ENCODE data around the gene CYTH3.

Gene CYTH3

DNA sequence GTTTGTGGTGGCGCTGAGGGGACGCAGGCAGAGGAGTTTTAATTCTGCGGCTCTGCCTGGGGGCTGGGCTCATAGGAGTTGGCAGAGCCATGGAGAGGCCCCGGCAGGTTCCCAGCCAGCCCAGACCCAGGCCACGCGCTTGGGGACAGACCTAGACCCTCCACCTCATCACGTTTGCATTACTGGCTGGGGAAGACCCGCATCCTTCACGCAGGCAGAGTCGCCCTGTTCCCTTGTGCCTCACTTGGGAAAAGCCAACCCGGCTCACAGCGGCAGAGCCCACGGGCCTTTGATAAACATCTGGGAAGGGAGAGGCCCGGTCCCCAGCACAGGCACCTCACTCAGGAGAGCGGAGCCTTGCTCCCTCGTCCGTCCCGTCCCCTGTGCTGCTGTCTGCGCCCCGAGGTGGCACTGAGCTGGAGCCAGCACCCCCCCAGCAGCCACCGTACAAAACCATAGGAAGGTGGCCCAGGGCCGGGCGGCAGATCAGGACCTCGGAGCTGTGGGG, 112.8 kb downstream of the CYTH3 start:
- H3K79me2 ChIP-seq (ENCODE audit: control insufficient read depth, insufficient read depth, low read length, unreplicated experiment), result no peaks in the 10 kb centered on the region
- peaks cover 15% of the 10 kb centered on the region for H3K4me1 ChIP-seq (ENCODE audit: control insufficient read depth, insufficient read depth, low read length, unreplicated experiment)
- no peak overlapping the region for H3K4me3 ChIP-seq (ENCODE audit: low read depth, low read length)
- H2AFZ ChIP-seq (ENCODE audit: low read length, unreplicated experiment), result no peak overlapping the region
- H3K27me3 ChIP-seq (ENCODE audit: insufficient read depth, low read length), result no peaks in the 10 kb centered on the region
- no peaks in the 10 kb centered on the region for H3K36me3 ChIP-seq (ENCODE audit: insufficient read depth, low read length)
- H3K27ac ChIP-seq (ENCODE audit: low read depth, low read length), result no peak overlapping the region

DNA sequence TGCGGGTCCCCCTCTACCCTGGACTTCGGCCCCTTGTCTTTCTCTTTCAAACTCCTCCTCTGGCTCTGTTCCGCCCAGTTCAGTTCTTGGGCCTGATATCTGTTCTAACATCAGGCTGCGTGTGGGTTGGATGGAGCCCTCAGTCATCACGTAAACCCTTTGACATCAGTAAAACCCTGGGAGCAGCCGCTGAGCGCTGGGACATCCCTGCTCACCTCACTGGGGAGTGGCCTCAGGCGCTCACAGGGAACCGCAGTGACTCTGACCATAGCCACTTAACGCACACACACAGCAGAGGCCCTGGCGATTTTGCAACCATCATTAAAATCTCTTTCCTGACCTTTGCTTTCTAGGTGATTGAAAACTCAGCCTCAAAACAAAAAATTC, 113.3 kb downstream of the CYTH3 start:
- no peak overlapping the region for H3K27ac ChIP-seq (ENCODE audit: low read depth, low read length)
- H3K36me3 ChIP-seq (ENCODE audit: insufficient read depth, low read length), result no peaks in the 10 kb centered on the region

DNA sequence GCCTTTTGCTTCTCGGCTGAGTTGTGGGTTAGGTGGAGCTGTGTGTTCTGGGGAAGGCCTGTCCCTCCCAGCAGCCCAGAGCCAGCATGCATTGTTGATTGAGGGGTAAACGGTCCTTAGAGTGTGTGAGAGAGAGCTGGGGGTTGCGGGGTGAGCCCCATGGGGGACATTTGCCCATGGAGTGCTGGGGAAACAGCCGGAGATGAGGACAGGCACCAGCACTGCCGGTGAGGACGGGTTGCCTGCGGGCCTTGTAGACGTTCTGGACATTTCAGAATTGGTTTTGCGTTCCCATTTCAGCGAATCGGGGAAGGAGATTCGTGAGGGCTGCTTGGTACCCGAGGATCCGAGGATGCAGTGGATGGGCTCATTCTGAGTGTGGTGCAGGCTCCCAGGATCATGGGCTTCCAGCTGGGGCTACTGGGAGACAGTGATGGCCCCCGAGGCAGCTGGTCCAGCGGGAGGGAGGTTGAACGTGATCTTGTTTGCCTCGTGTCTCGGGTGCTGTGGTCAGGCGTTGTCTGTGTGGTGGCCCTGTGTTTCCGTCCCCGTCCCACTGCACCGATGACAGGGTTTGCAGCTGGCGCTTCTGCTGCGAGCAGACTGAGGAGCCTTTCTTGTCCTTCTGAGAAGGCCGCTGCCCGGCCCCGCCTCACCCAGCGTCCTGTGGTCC, 113.9 kb downstream of the CYTH3 start:
- Histone ChIP-seq H3K79me2 (ENCODE audit: control insufficient read depth, insufficient read depth, low read length, unreplicated experiment) (no peaks in the 10 kb centered on the region), H3K27ac (ENCODE audit: low read depth, low read length) (no peak overlapping the region), H3K4me3 (ENCODE audit: low read depth, low read length) (no peak overlapping the region), H3K4me1 (ENCODE audit: control insufficient read depth, insufficient read depth, low read length, unreplicated experiment) (peaks cover 15% of the 10 kb centered on the region), H2AFZ (ENCODE audit: low read length, unreplicated experiment) (no peak overlapping the region), H3K27me3 (ENCODE audit: insufficient read depth, low read length) (no peaks in the 10 kb centered on the region), H3K36me3 (ENCODE audit: insufficient read depth, low read length) (no peaks in the 10 kb centered on the region)

More for the DNA sequence above, 113.3 kb downstream of the CYTH3 start:
- Histone ChIP-seq H2AFZ (ENCODE audit: low read length, unreplicated experiment) (no peak overlapping the region), H3K79me2 (ENCODE audit: control insufficient read depth, insufficient read depth, low read length, unreplicated experiment) (no peaks in the 10 kb centered on the region), H3K27me3 (ENCODE audit: insufficient read depth, low read length) (no peaks in the 10 kb centered on the region), H3K4me3 (ENCODE audit: low read depth, low read length) (no peak overlapping the region), H3K4me1 (ENCODE audit: control insufficient read depth, insufficient read depth, low read length, unreplicated experiment) (peaks cover 15% of the 10 kb centered on the region)

DNA sequence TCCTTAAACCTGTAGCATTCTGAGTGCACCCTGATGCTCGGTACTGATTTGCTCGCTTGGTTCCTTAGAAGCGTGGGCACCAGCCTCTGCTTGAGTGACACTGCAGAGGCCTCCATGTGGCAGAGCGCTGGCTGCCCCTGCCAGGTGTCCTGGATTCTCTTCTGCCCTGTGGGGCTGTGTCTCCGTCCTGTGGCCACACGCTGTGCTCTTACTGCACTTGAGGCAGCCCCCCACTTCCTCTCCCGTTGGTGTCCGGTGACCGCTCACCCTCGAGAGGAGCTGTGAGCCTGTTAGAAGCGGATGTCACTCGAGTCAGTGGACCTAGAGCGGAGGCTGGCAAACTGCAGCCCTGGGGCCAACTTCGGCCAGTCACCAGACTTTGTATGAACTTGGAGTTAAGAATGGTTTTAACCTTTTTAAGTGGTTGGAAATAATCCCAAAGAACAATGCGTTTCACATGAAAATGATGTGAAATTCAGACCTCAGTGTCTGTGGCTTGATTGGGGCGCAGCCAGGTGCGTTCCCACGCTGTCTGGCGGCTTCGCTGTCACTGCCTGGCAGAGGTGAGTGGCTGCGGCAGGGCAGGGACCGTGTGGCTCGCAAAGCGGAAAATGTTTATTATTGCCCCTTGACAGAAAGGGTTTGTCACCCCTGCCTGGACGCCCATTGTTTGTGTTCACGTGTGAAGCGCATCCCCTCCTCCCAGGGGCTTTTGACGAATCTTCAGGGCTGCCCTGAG, 114.6 kb downstream of the CYTH3 start:
- no peaks in the 10 kb centered on the region for H3K27me3 ChIP-seq (ENCODE audit: insufficient read depth, low read length)
- no peak overlapping the region for H2AFZ ChIP-seq (ENCODE audit: low read length, unreplicated experiment)
- H3K4me3 ChIP-seq (ENCODE audit: low read depth, low read length), result no peak overlapping the region
- no peak overlapping the region for H3K27ac ChIP-seq (ENCODE audit: low read depth, low read length)
- H3K36me3 ChIP-seq (ENCODE audit: insufficient read depth, low read length), result no peaks in the 10 kb centered on the region
- H3K4me1 ChIP-seq (ENCODE audit: control insufficient read depth, insufficient read depth, low read length, unreplicated experiment), result peaks cover 15% of the 10 kb centered on the region
- no peaks in the 10 kb centered on the region for H3K79me2 ChIP-seq (ENCODE audit: control insufficient read depth, insufficient read depth, low read length, unreplicated experiment)

DNA sequence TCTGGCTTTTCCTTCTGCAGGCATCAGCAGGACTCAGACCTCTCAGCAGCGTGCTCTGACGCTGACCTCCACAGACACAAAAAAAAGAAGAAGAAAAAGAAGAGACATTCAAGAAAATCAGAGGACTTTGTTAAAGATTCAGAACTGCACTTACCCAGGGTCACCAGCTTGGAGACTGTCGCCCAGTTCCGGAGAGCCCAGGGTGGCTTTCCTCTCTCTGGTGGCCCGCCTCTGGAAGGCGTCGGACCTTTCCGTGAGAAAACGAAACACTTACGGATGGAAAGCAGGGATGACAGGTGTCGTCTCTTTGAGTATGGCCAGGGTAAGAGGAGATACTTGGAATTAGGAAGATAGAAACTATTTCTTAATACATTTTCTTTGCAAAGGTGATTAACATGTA, 115.7 kb downstream of the CYTH3 start:
- Histone ChIP-seq H3K27ac (ENCODE audit: low read depth, low read length) (no peak overlapping the region), H3K79me2 (ENCODE audit: control insufficient read depth, insufficient read depth, low read length, unreplicated experiment) (no peaks in the 10 kb centered on the region), H3K4me3 (ENCODE audit: low read depth, low read length) (no peak overlapping the region), H3K4me1 (ENCODE audit: control insufficient read depth, insufficient read depth, low read length, unreplicated experiment) (peaks cover 15% of the 10 kb centered on the region), H3K36me3 (ENCODE audit: insufficient read depth, low read length) (peaks cover 3% of the 10 kb centered on the region; the same call in 1 of the 2 replicates), H2AFZ (ENCODE audit: low read length, unreplicated experiment) (no peak overlapping the region), H3K27me3 (ENCODE audit: insufficient read depth, low read length) (no peaks in the 10 kb centered on the region)

DNA sequence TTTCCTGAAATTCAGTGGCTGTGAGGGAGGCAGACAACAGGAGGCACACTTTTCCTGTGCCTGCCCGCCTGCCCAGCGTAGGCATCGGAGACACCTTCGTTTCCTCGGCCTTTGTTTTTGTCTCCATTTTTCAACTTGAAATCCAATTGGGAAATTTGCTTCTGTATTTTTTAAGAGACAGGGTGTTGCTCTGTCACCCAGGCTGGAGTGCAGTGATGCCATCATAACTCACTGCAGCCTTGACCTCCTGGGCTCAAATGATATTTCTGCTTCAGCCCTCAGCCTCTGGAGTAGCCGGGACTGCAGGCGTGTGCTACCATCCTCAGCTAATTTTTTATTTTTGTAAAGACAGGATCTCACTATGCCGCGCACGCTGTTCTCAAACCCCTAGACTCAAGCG, 116.8 kb downstream of the CYTH3 start:
- H3K36me3 ChIP-seq (ENCODE audit: insufficient read depth, low read length), result peaks cover 6% of the 10 kb centered on the region; the same call in 1 of the 2 replicates
- no peak overlapping the region for H3K27ac ChIP-seq (ENCODE audit: low read depth, low read length)
- H2AFZ ChIP-seq (ENCODE audit: low read length, unreplicated experiment), result no peak overlapping the region
- no peak overlapping the region for H3K4me3 ChIP-seq (ENCODE audit: low read depth, low read length)
- no peaks in the 10 kb centered on the region for H3K79me2 ChIP-seq (ENCODE audit: control insufficient read depth, insufficient read depth, low read length, unreplicated experiment)
- no peaks in the 10 kb centered on the region for H3K27me3 ChIP-seq (ENCODE audit: insufficient read depth, low read length)
- H3K4me1 ChIP-seq (ENCODE audit: control insufficient read depth, insufficient read depth, low read length, unreplicated experiment), result peaks cover 8% of the 10 kb centered on the region

DNA sequence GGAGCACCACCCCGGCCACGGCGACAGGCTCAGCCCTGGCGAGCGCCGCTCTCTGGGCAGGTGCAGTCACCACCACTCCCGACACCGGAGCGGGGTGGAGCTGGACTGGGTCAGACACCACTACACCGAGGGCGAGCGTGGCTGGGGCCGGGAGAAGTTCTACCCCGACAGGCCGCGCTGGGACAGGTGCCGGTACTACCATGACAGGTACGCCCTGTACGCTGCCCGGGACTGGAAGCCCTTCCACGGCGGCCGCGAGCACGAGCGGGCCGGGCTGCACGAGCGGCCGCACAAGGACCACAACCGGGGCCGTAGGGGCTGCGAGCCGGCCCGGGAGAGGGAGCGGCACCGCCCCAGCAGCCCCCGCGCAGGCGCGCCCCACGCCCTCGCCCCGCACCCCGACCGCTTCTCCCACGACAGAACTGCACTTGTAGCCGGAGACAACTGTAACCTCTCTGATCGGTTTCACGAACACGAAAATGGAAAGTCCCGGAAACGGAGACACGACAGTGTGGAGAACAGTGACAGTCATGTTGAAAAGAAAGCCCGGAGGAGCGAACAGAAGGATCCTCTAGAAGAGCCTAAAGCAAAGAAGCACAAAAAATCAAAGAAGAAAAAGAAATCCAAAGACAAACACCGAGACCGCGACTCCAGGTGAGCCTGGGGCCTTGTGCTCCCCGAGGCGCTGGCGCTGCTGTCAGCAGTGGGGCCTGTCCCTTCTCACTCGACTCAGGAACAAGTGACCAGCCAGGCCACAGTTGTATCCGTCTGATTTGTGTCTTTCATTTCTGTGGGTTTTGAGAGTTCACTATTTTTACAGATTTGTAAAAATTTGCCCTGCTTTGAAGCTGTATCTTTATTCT, 117.7 kb downstream of the CYTH3 start:
- H3K27ac ChIP-seq (ENCODE audit: low read depth, low read length), result no peak overlapping the region
- peaks cover under 1% of the 10 kb centered on the region for H3K4me1 ChIP-seq (ENCODE audit: control insufficient read depth, insufficient read depth, low read length, unreplicated experiment)
- H3K36me3 ChIP-seq (ENCODE audit: insufficient read depth, low read length), result peaks cover 12% of the 10 kb centered on the region; the same call in 1 of the 2 replicates
- H3K79me2 ChIP-seq (ENCODE audit: control insufficient read depth, insufficient read depth, low read length, unreplicated experiment), result no peaks in the 10 kb centered on the region
- H2AFZ ChIP-seq (ENCODE audit: low read length, unreplicated experiment), result no peak overlapping the region
- H3K27me3 ChIP-seq (ENCODE audit: insufficient read depth, low read length), result no peaks in the 10 kb centered on the region
- H3K4me3 ChIP-seq (ENCODE audit: low read depth, low read length), result no peak overlapping the region

DNA sequence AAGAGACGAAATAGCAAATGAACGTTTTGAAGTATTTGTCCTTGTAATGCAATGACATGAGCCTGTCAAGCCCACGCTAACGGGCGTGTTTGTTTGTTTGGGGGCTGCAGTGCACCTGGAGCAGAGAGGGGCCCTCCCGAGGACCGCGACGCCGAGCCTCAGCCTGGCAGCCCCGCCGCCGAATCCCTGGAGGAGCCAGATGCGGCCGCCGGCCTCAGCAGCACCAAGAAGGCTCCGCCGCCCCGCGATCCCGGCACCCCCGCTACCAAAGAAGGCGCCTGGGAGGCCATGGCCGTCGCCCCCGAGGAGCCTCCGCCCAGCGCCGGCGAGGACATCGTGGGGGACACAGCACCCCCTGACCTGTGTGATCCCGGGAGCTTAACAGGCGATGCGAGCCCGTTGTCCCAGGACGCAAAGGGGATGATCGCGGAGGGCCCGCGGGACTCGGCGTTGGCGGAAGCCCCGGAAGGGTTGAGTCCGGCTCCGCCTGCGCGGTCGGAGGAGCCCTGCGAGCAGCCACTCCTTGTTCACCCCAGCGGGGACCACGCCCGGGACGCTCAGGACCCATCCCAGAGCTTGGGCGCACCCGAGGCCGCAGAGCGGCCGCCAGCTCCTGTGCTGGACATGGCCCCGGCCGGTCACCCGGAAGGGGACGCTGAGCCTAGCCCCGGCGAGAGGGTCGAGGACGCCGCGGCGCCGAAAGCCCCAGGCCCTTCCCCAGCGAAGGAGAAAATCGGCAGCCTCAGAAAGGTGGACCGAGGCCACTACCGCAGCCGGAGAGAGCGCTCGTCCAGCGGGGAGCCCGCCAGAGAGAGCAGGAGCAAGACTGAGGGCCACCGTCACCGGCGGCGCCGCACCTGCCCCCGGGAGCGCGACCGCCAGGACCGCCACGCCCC, 118.5 kb downstream of the CYTH3 start:
- H3K36me3 ChIP-seq (ENCODE audit: insufficient read depth, low read length), result peaks cover 20% of the 10 kb centered on the region; the same call in 1 of the 2 replicates

DNA sequence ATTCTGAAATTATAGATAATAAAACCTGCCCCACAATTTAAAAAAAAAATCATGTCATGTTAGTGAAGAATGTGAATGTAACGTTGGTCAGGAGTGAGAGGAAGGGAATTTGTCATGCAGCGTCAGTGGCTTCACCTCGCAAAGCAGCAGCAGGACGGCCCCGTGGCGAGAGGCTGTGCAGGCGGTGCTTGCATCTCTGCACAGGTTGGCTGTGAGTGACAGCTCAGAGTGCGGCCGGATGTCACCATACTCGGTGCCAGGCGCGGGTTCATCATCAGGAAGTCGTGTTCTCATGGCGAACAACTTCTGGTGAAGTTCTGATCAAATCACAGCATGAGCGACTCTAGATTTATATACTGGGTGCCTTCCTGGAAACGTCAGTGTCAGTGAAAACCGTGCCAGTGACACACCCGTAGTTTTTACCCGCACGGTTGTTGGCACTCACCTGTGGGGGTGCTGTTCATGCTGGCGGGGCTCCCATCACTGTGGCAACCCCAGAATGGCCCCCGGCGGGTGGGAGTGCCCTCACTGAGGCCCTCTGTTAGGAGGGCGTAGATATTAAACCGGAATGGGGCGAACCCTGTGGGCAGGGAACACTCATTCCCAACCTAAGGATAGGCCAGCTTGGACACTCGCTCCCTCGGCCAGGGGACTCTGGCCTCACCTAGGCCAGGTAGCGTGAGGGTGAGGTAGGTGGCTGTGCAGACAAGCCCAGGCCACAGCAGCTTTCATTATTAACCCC, 120.3 kb downstream of the CYTH3 start:
- Histone ChIP-seq H3K79me2 (ENCODE audit: control insufficient read depth, insufficient read depth, low read length, unreplicated experiment) (no peaks in the 10 kb centered on the region), H3K4me1 (ENCODE audit: control insufficient read depth, insufficient read depth, low read length, unreplicated experiment) (no peaks in the 10 kb centered on the region), H2AFZ (ENCODE audit: low read length, unreplicated experiment) (no peak overlapping the region), H3K36me3 (ENCODE audit: insufficient read depth, low read length) (peaks cover 22% of the 10 kb centered on the region; the same call in 1 of the 2 replicates), H3K27ac (ENCODE audit: low read depth, low read length) (no peak overlapping the region), H3K27me3 (ENCODE audit: insufficient read depth, low read length) (no peaks in the 10 kb centered on the region), H3K4me3 (ENCODE audit: low read depth, low read length) (no peak overlapping the region)

More for the DNA sequence above, 118.5 kb downstream of the CYTH3 start:
- H3K4me3 ChIP-seq (ENCODE audit: low read depth, low read length), result no peak overlapping the region
- no peaks in the 10 kb centered on the region for H3K4me1 ChIP-seq (ENCODE audit: control insufficient read depth, insufficient read depth, low read length, unreplicated experiment)
- no peaks in the 10 kb centered on the region for H3K79me2 ChIP-seq (ENCODE audit: control insufficient read depth, insufficient read depth, low read length, unreplicated experiment)
- no peaks in the 10 kb centered on the region for H3K27me3 ChIP-seq (ENCODE audit: insufficient read depth, low read length)
- no peak overlapping the region for H2AFZ ChIP-seq (ENCODE audit: low read length, unreplicated experiment)
- H3K27ac ChIP-seq (ENCODE audit: low read depth, low read length), result no peak overlapping the region
